ENCODE measurements around the gene TSPO.
A peak's percentile ranks its signal among the peaks of the same experiment; 100 is the strongest.

Gene TSPO

GRCh38 chr22:43201486-43202219 lies 50.3 kb downstream of the TSPO start:
- Mint-ChIP-seq H3K9me3 (no peaks in the 10 kb centered on the region), H3K36me3 (ENCODE audit: low read depth) (peaks cover 5% of the 10 kb centered on the region), H3K4me3 (no peak overlapping the region), H3K27ac (no peak overlapping the region), H3K27me3 (ENCODE audit: low read depth) (no peaks in the 10 kb centered on the region), H3K4me1 (no peaks in the 10 kb centered on the region)
- no peak for TF ChIP-seq CTCF (IDR thresholded peaks at IDR 0.05; ENCODE audit: unreplicated experiment in 3 of 3)

- Mint-ChIP-seq H3K27ac (peak overlapping the region in 1 of 3 experiments; percentile 93), H3K36me3 (ENCODE audit: low read depth) (peaks cover 5% of the 10 kb centered on the region), H3K4me1 (no peaks in the 10 kb centered on the region), H3K4me3 (no peak overlapping the region), H3K27me3 (ENCODE audit: low read depth) (no peaks in the 10 kb centered on the region), H3K9me3 (no peaks in the 10 kb centered on the region)
- no peak for TF ChIP-seq CTCF (IDR thresholded peaks at IDR 0.05; ENCODE audit: unreplicated experiment in 3 of 3)
Measured at GRCh38 chr22:43202326-43202725, 51.0 kb downstream of the TSPO start.

GRCh38 chr22:43202756-43203410 lies 51.5 kb downstream of the TSPO start:
- Mint-ChIP-seq H3K27me3 (ENCODE audit: low read depth) (no peaks in the 10 kb centered on the region), H3K4me1 (no peaks in the 10 kb centered on the region), H3K9me3 (no peaks in the 10 kb centered on the region), H3K27ac (peak overlapping the region in 2 of 3 experiments; percentile 31 to 93), H3K4me3 (peak overlapping the region in 1 of 3 experiments; percentile 44), H3K36me3 (ENCODE audit: low read depth) (peaks cover 5% of the 10 kb centered on the region)
- TF ChIP-seq CTCF (IDR thresholded peaks at IDR 0.05; ENCODE audit: unreplicated experiment in 3 of 3): no peak

- no peak overlapping the region for H3K4me3 Mint-ChIP-seq
- no peaks in the 10 kb centered on the region for H3K4me1 Mint-ChIP-seq
- H3K27ac Mint-ChIP-seq: peak overlapping the region; percentile 20 to 93 (median 31)
- H3K9me3 Mint-ChIP-seq: no peaks in the 10 kb centered on the region
- H3K27me3 Mint-ChIP-seq (ENCODE audit: low read depth): no peaks in the 10 kb centered on the region
- H3K36me3 Mint-ChIP-seq (ENCODE audit: low read depth): peaks cover 5% of the 10 kb centered on the region
- no peak for TF ChIP-seq CTCF (IDR thresholded peaks at IDR 0.05; ENCODE audit: unreplicated experiment in 3 of 3)
Measured at GRCh38 chr22:43203471-43203981, 52.2 kb downstream of the TSPO start.

DNA sequence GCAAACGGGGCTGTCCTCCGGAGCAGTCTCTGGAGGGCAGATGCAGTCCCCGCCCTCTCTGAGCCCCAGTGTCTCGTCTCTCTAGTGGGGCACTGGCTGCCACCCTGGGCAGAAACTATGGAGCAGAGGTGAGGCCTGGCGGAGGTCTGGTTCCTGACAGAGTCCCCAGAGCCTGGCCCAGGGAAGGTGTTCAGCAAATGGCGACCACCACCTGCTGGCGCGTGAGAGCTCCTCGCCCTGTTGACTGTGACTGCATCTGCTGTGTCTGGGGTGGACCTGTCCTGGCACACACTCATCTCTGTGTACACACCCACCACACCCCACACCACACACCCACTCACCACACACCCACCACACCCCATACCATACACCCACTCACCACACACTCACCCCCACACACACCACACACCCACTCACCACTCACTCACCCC lies 53.9 kb downstream of the TSPO start:
- Mint-ChIP-seq H3K9me3 (no peaks in the 10 kb centered on the region), H3K27ac (no peak overlapping the region), H3K4me1 (no peaks in the 10 kb centered on the region), H3K27me3 (ENCODE audit: low read depth) (no peaks in the 10 kb centered on the region), H3K4me3 (no peak overlapping the region), H3K36me3 (ENCODE audit: low read depth) (peaks cover 5% of the 10 kb centered on the region)
- no peak for TF ChIP-seq CTCF (IDR thresholded peaks at IDR 0.05; ENCODE audit: unreplicated experiment in 3 of 3)

All from nephron (organoid).